NOMO-1 treated with dmso at 0.1 percent for 144 hours (cell line): ENCODE measurements around the gene SIRT4.
A peak's percentile ranks its signal among the peaks of the same experiment; 100 is the strongest.
"Not testable (repeated sequence)": the region's sequence is repeated elsewhere in the genome, so short reads cannot be mapped to it uniquely, and the experiment has no call there.

Experiments used
- DNase-seq: peaks from one replicate; lab custom pipeline; 2025; ENCODE audit not compliant: unreplicated experiment; lab: John Stamatoyannopoulos, UW

SIRT4 gene

DNA sequence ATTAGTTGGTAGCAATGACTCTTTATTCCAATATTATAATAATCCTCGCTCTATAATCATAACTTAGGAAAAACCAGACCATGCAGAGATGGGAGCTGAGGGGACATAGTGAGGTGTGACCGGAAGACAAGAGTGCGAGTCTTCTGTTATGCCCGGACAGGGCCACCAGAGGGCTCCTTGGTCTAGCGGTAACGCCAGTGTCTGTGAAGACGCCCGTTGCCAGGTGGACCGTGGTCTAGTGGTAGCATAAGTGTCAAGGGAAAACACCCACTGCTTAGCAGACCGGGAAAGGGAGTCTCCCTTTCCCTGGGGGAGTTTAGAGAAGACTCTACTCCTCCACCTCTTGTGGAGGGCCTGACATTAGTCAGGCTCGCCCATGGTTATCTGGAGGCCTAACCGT lies 33.3 kb downstream of the SIRT4 start:
- DNase-seq = not testable (repeated sequence)

DNA sequence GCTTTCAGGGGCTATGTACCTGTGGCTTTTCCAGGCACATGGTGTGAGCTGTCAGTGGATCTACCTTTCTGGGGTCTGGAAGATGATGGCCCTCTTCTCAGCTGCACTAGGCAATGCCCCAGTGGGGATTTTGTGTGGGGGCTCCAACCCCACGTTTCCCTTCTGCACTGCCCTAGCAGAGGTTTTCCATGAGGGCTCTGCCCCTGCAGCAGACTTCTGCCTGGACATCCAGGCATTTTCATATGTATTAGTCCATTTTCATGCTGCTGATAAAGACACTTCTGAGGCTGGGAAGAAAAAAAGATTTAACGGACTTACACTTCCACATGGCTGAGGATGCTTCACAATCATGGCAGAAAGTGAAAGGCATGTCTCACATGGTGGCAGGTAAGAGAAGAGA lies 34.3 kb downstream of the SIRT4 start:
- not testable (repeated sequence) for DNase-seq

- DNase-seq = no peak
These were observed 35.6 kb downstream of the SIRT4 start for GRCh38 chr12:120337730-120338129.

- DNase-seq = no peak
These were observed 37.1 kb downstream of the SIRT4 start for GRCh38 chr12:120339256-120339655.

DNA sequence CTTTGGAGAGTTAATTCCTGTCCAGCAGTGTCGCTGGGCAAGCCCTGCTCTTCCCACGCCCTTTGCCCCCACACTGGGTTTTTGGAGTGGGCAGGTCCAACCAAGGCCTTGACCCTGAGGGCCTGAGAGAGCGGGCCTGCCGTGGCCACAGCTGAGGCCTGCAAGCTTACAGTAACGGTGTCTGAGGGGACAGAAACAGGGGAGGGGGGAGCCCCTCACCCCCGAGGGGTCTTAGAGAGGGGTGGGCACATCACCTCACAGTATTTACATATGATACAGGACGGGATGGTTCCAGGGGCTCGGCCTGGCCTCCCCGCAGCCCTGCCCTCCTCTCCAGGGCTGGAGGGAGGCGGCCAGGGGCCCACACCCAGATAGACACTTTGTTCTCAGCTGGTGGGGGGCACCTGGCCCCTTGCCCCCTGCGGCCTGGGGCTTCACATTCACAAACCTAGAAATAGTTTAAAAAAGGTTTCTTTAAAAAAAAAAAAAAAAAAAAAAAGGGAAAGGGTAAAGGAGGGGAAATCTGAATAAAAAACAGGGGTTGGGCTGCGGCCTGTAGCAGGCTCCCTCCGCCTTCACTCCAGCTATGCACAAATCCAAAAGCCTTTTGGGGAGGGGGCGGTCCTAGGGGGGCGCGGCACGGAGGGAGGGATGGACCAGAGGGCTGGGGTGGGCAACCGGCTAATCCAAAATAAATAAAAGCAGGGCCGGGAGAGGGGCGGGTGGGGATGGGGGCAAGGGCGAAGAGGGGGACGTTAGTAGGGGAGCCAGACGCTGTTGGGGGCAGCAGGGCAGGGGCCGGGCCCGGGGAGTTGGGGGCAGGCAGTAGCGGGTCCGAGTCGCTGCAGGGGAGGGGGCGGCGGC lies 40.3 kb downstream of the SIRT4 start:
- DNase-seq = no peak

DNA sequence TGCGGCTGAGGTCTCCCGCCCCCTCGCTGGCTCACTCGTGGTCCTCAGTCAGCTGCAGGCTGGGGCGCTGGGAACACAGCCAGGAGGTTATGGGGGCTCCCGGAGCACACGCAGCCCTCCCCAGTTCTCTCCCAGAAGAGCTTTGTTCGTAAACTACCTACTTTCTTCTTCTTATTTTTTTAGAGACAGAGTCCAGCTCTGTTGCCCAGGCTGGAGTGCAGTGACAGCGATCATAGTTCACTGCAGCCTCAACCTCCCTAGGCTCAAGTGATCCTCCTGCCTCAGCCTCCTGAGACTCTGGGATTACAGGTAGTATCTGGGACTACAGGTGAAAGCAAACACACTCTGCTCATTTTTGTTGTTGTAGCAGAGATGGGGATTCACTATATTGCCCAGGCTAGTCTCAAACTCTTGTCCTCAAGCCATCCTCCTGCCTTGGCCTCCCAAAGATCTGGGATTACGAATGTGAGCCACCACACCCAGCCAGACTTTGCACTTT lies 41.0 kb downstream of the SIRT4 start:
- no peak for DNase-seq

DNA sequence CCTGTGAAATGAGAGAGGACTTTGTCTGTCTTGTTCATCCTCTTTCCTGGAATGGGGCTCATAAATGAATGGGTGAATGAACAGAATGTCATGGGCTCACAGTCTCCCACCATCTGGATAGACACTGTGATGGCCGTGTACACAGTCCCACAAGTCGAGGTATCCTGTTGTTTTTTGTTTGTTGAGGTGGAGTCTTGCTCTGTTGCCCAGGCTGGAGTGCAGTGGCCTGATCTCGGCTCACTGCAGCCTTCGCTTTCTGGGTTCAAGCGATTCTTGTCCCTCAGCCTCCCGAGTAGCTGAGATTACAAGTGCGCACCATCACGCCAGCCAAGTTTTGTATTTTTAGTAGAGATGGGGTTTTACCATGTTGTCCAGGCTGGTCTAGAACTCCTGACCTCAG lies 41.6 kb downstream of the SIRT4 start:
- DNase-seq = no peak

- DNase-seq = no peak
These were observed 43.9 kb downstream of the SIRT4 start for GRCh38 chr12:120346031-120346430.

- DNase-seq = no peak
These were observed 44.6 kb downstream of the SIRT4 start for GRCh38 chr12:120346681-120347080.

GRCh38 chr12:120347766-120348165 lies 45.6 kb downstream of the SIRT4 start:
- no peak for DNase-seq

- DNase-seq = no peak
These were observed 48.6 kb downstream of the SIRT4 start for GRCh38 chr12:120350576-120351350.

DNA sequence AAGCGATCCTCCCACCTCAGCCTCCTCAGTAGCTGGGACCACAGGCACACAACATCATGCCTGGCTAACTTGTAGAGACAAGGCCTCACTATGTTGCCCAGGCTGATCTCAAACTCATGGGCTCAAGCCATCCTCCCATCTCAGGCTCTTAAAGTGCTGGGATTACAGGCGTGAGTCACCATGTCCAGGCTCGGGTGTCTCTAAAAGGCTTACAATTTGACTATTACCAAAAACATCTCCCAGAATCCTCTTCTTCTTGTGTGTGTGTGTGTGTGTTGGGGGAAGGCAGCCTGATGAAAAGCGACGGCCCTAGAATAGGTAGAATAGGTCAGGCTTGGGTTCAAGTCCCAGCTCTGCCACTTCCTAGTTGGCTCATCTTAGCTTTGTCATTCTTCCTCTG lies 50.0 kb downstream of the SIRT4 start:
- DNase-seq = no peak

- no peak for DNase-seq
These were observed 51.0 kb downstream of the SIRT4 start for GRCh38 chr12:120353136-120353535.

- no peak for DNase-seq
These were observed 51.6 kb downstream of the SIRT4 start for GRCh38 chr12:120353556-120354317.

DNA sequence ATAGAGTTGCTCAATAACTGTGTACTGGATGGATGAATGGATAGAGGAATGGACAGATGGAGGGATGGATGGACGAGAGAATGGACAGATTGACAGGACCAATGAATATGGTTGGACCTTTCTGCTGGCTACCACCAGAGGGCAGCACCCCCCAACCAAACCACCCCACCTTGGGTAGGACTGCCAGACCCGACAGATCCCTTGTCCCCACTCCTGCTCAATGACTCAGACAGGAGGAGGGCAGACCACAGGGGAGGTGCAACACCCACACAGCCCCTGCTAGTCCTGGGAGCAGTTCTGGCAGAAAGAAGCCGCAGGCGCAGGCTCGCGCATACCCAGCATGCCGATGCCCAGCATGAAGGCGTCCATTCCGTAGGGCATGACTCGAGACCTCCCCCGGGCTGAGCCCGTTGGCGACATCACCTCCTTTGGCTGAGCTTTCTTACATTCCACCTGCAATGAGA lies 54.5 kb downstream of the SIRT4 start:
- DNase-seq = peak; percentile 64

- DNase-seq = no peak
These were observed 55.0 kb downstream of the SIRT4 start for GRCh38 chr12:120357104-120357503.

GRCh38 chr12:120358412-120359100 lies 56.4 kb downstream of the SIRT4 start:
- DNase-seq = no peak

DNA sequence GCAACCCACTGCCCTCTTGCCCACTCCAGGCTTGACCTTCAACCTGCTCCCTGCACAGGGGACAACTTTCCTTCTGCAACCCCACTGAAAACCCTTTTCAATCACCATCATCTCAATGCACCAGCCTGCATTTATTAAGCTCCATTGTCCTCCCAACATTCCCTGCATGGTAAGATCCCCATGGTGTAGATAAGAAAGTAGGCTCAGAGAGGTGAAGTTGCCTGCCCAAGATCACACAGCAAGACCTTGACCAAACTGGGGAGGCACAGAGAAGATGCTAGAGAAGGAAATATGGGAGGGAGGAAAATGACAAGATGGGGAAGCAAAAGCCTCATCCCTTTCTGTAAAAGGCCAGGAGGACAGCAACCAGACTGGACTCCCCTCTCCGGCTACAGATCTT lies 57.0 kb downstream of the SIRT4 start:
- no peak for DNase-seq

GRCh38 chr12:120361506-120362208 lies 59.5 kb downstream of the SIRT4 start:
- DNase-seq = no peak
